Measurements from ENCODE around the gene NUDCD3.

- TF ChIP-seq, protein P1, sequence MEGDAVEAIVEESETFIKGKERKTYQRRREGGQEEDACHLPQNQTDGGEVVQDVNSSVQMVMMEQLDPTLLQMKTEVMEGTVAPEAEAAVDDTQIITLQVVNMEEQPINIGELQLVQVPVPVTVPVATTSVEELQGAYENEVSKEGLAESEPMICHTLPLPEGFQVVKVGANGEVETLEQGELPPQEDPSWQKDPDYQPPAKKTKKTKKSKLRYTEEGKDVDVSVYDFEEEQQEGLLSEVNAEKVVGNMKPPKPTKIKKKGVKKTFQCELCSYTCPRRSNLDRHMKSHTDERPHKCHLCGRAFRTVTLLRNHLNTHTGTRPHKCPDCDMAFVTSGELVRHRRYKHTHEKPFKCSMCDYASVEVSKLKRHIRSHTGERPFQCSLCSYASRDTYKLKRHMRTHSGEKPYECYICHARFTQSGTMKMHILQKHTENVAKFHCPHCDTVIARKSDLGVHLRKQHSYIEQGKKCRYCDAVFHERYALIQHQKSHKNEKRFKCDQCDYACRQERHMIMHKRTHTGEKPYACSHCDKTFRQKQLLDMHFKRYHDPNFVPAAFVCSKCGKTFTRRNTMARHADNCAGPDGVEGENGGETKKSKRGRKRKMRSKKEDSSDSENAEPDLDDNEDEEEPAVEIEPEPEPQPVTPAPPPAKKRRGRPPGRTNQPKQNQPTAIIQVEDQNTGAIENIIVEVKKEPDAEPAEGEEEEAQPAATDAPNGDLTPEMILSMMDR (IDR thresholded peaks at IDR 0.05) = no peak
- no peak for TF ChIP-seq POLR2A (IDR thresholded peaks at IDR 0.05)
Observed at GRCh38 chr7:44367475-44368043, 122.9 kb downstream of the NUDCD3 start.
